Activated T-helper 1 cell treated with anti-CD3 and anti-CD28 coated beads, Interleukin-2, amount 50 U/mL, for 16 hours (primary cell): ENCODE data around the gene P2RX1.

ENCODE experiments used
- DNase-seq, 2 donors: peaks; one replicate each; pipeline ENCODE4 v3.0.0-alpha.2; 2020; ENCODE audit warnings: low read depth in 1 of 2, low spot score in 1 of 2

P2RX1 gene

DNA sequence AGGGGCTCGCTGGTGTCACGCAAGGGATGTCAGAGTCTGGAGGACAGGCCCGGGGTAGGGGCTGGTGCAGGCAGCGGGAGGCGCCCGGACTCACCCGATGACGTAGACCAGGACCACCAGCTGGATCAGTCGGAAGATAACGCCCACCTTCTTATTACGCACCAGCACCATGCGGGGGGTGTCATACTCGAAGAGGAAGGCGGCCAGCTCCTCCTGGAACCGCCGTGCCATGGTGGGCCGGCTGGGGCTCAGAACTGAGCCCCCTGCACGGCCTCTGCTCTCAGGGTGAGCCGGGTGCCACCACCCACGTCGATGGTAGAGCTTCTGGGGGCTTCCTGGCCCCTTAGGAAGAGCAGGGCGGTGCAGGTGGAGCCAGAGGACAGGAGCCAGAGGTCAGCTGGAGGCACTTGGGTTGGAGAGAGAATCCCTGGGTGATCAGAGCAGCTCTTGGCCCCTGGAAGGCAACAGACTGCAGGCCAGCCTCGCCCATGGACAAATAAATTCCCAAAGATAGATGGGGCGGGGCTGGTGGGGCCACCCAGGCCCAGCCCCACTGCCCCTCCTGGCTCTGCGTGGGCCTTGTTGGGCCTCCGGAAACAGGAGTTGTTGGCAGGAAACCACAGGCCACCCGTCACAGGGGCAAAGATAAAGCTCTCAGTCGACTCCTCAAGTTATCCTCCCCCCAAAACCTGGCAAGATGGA lies at the start of gene P2RX1:
P2RX1 (minus strand) TSS at position 471 of the 702 bp plus-strand sequence; CDS start at position 231, 240 bp downstream.
- DNase-seq = no peak

DNA sequence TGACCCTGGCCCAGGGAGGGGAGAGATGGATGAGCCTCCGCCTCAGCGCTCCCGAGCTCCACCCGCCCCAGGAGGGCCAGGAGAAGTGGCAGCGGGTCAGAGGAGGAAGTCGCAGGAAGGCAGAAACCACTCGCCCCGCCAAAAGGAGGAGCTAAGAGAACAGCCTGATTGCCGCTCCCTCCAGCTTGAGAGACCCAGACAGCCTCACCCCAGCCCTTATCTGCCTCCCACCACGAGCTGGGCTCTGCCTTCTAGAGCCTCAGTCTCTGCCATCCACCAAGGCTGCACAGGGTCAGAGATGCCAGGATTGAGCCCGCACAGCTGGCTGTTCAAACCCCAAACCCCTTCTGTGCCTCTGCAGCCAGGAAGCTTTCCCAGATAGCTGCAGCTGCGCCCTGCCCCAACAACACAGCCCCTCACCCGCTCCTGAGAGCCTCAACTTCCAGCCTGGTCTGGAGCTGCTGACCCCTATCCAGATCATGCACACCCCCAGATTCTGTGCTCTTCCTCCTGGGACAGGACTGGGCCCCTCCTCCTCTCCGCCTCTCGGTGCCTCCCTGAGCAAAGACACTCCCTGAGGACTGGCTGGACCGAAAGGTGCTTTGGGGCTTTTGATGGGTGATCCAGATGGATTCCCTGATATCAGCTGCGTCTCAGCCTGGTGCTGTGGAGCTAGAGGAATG lies 49.0 kb upstream of the P2RX1 start:
- peak; percentile 34 to 35 for DNase-seq

DNA sequence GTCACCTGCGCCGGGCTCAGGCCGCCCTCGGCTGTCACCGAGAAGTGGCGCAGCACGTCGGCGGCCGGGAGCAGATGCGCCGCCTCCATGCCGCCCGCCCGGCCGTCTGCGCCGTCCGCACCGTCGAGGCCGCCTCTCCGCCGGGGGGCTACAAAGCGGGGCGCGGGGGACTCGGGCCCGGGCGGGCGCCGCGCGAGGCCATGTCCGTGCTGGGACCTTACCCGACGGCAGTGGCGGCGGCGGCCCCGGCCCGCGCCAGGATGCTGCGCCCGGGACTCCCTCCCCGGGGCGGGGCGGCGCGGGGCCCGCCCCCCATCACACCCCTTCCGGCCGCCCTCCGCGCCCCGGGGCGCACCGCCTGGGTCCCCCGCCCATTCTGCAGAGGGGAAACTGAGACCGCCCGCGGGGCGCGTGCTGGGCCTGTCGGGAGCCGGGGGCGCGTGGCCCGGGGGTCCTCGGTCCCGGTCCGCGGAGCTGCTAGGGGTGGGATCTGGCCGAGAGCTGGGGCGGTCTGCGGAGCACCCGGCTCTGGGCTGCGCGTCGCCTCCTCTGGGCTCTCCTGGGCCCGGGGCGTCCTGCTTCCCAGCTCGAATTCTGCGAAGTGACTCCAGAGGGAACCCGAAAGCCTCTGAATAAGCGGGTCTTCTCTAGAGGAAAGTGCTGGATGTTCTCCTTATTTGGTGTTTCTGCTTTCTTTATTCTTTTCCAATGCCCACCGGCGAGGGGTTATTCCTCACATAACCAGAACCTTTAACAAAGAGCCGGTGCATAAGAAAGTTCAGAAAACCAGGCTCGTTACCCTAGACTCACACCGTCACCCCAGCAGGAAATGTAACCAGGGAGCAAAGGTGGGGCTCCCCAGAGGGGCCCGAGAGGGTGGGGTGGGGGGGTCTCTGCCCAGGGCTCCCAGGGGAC lies 48.2 kb upstream of the P2RX1 start, which contains the start of gene ATP2A3:
ATP2A3 (minus strand) TSS at position 235 of the 915 bp plus-strand sequence; CDS start at position 89, 146 bp downstream.
- DNase-seq = peak; percentile 30 to 68

DNA sequence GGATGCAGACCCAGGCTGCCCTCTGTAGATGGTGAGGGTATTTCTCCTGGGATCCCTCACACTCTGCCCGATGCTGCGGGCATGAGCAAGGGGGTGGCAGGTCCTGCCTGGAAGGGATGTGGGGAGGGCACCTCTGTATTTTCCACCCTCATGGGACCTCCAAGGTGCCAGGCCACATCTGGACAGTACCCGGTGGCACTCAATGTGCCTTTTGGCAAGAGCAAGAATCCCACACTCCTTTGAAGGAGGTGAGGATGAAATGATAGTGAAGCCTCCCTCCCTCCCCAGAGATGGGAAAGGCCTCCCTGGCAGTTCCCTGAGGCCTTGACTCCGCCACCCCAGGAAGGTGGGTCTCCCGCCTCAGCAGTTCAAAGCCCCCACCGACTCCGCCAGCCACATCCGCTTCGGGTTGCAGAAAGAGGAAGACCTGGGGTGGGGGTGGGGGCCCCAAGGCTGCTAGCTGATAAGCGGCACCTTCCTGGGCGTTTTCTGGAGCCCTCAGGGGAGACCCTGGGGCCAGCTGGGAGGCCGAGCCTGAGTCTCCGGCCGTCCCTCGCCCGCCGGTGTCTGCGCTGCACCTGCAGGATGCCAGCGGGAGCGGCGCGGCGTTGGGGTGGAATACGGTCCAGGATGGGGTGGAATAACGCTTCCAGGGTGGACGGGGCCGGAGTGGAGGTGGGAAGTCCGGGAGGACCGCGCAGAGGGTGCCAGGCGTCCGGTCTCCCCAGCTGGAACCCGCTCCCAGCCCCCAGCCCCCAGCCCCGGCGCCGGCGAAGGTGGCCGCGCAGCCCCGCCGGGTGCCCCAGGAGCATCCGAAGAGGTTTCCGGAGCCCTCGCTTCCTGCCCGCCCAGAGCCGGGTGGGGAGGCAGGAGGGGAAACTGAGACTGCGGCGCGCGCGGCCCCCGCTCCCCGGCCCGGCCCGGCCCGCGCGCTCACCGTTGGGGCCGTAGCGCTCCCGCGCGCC lies 47.3 kb upstream of the P2RX1 start:
- peak; percentile 42 to 48 for DNase-seq

DNA sequence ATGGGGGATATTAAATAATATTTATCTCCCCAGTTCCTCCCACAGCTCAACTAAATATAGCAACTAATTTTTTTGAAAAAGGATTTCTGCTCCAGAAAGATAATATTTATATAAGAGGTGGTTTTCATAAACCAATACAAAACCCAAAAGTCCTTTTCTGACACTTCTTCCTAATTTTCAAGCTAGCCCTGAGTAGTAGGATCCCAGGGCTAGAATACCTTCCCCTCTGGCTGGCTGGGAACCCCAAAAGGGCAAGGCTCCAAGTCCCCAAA lies 46.6 kb upstream of the P2RX1 start:
- DNase-seq = no peak

DNA sequence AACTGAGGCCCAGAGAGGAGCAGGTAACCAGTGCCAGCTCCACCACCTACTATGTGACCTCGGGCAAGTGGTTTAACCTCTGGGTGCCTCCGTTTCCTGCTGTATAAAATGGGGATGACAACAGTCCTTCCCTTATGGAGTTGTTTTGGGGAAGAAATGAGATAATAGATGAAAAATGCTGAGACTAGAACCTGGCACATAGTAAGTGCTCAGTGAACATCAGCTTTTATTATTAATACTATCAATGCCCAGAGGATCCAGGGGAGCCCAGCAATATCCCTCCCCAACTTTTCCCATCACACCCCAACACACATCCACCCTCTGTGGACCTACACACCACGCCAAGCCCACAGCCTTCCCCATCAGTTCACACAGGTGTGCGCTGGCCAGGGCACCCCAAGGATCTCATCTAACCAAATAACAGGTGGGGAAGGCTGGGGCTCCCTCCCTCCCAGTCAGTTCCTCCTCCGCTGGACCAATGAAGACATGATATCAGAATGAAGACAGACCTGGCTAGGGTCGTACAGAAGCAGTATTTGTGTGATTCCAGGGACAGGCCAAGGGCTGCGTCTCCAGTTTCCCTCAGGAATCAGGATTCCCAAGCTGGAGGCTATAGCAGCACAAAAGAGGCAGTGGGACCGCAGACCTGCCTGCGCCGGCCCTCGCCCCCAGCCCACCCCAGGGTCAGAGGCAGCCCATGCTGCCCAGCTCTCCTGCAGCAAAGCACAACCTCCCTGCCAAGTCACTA lies 46.1 kb upstream of the P2RX1 start:
- no peak for DNase-seq

DNA sequence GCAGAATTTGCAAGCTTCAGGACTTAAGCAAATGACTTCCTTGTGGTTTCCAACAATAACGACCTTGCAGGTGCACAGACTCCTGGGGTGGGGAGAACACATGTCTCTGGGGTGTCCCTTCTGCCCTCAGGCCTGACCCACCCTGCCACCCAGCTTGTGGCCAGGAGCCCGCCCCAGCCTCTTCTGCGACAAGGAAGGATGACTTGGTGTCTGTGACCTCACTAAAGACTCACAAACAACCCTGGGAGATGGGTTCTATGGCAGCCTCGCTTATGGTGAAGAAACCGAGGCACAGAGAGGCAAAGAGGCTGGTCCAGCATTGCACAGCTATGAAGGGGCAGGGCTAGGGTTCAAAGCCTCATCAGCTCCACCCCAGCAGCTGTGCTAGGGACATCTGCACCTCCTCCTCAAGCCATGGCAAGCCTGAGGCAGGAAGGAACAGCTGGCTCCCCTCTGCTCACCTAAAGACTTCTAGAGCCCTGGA lies 45.3 kb upstream of the P2RX1 start:
- DNase-seq = no peak

DNA sequence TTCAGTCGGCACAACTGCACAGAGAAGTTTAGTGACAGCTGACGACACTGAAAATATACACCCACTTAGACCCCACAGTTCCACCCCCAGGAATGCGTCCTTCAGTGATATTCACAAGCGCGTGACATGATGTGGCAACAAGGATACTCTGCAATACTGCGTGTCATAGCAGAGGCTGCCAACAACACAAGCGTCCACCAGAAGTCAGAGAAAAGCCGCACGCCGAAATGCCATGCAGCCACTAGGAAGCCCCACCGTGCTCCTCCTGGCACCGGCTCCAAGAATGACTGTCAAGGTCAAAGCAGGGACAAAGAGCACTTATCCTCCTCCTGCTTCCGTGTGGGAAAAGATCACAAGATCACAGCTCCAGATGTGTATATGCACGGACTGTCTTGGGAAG lies 44.5 kb upstream of the P2RX1 start:
- no peak for DNase-seq

DNA sequence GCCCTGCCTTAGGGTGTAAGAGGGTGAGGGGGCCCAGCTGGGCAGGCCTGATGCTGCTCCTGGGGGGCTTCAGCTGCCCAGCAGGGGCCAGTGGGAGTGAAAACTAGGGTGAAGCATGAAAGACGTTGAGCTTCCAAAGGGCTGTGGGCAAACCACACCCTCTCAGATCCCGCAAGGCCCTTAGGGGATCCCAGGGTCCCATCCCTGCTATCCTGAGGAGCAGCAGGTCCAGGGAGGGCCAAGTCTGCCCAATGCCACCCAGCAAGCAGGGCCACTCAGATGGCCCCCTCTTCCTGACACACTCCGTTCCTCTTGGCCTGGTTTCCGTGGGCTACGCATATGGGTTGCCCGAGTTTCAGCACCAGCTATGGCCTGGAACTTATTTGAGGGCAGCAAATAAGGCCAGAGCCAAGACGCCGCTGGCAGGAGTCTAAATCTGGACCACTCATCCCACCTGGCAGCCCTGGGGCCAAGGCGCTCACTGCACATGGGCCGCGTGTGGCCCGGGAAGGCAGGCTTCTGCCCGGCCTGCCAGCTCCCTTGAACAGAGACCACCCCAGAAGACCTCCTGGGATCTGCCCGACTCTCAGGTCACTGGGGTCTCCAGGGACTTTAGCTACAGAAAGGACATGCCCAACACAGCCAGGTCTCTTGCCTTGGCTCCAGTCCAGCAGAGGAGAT lies 43.8 kb upstream of the P2RX1 start:
- no peak for DNase-seq

DNA sequence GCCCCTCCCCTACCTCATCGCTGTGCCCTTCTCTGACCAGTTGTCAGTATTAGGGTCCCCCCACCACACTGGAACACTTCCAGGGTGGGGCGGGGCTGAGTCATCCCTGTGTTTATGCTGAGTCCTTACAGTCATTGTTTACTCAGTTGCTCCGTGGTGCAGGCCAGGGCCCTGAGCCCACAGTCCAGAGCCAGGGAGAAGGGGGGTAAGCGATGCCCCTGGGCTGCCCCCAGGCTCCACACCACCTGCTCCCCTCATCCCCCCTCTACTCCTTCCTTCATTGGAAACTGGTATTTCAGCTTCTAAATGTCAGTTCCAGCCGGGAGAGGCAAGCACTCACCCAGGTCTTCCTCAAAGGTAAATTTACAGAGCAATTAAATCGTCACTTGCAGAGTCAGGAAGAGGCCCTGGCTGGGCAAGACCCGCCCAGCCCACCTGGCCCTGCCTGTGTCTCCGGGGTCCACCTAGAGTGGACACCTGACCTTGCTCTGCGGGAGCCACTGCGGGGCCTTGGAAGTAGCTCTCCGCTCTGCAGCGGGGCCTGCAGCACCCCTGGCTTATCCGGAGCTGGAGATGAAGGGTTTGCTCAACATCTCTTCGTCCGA lies 43.1 kb upstream of the P2RX1 start:
- no peak for DNase-seq

DNA sequence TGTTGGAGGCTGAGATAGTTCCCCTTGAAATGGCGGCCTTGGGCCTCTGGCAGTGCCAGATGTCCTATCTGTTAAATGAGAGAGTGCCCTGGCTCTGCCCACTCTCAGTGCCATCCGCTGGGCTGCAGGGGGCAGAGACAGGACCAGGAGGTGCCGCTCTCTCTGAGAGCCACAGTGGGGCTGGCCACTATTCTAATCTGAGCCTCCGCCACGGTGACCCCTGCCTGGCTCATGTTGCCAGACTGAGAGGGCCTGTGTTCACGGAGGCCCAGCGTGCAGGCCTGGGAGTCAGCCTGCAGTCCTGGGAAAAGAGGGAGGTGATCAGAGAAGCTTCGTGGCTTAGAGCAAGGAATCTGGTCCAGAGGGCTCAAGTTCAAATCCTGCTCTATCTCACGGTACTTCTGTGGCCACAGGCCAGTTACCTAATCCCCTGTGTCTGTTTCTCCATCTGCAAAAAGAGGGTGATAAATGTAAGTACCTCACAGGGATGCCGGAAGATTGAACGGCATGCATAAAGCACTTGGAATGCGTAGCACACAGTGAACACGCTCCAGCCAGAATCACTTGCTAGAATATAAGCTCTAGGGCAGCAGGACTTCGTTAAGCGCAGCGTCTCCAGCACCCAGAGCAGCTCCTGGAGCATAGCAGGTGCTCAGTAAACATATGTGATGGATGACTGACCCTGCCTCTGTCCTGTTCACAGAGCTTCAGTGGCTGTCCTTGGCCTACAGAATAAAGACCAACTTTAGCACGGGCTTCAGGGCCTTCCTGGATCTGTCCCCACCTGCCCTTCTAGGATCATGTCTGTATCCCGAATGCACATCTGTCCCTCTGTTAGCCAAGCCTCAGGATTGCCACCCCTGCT lies 41.7 kb upstream of the P2RX1 start:
- no peak for DNase-seq

DNA sequence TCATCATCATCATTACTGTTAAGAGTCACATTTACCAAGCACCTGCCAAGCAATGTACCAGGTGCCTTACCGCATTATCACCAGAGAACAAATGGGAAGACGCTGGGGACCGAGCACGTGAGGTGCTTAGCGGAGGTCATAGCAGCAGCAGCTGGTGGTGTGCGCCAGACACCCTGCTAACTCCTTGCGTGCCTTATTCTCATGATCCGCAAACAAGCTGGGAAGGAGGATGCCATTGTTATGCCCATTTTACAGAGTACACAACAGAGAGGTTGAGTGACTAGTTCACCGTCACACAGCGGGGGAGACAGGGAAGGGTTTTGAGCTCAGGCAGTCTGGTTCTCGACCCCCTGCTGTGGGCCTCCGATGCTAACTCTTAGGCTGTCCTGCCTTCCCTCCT lies 40.7 kb upstream of the P2RX1 start:
- no peak for DNase-seq

DNA sequence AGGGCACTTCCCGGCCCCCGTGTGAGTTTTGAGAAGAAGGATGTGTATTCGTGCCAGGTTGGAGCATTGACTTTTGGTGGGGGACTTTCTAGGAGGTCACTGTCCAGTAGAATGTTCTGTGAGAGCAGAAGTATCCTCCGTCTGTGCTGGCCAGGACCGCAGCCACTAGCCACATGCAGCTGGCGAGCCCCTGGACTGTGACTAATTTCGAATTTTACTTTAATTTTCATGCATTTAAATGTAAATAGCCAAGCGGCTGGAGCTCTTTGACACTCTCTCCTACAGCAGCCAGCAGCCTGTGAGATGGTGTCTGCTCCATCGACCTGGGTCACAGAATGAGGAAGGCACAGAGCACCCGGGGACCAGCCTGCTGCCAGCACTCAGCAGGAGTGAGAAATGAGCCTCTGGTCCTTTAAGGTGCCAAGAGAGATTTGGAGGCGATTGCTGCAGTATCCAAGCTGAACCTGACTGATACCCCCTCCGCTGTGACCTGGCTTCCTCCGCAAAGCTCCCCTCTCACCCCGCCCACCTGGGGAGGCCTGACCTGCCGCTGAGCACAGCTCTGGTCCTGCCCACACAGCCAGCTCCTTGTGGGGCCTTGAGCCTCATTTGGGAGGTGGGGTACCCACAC lies 40.2 kb upstream of the P2RX1 start:
- no peak for DNase-seq

DNA sequence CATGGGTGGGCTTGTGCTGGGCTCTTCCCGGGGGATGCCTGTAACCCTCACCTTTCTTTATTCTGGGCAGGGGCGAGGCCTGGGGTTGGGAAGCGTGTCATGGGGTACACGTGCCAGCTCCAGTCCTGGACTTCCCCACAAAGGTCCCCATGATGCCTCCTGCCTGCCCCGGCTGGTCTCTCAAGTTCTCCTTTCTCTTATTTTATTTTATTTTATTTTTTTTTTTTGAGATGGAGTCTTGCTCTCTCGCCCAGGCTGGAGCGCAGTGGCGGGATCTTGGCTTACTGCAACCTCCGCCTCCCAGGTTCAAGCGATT lies 39.4 kb upstream of the P2RX1 start:
- no peak for DNase-seq

DNA sequence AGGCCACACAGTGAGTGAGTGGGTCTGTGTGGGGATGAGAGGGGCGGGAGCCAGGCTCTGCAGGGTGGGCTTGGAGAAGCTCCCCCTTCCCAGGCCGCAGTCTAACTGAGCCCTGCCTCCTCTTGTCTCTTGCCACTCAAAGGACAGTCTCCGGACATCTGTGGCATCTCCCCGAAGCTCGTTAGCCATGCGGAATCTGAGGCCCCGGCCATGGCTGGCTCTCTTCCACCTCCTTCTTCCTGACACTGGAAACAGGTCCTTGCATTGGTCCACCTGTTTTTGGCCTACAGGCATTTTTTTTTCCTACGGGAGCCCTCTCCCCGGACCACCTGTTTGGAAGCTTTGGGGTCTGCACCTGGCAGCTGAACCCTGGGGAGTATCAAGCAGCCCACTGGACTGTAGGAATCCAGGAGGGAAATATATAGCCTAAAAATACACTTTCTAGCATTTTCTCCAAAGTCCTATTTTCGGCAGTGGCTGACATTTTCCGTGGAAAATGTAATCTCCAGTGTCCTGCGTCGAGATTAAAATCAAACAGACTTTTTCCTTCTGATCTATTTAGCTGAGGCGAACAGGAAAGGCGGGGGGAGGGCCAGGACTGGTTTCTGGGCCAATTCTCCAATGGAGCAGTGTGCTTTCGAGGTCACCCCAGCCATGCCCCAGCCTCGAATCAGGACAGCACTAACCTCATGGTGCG lies 38.9 kb upstream of the P2RX1 start:
- no peak for DNase-seq

DNA sequence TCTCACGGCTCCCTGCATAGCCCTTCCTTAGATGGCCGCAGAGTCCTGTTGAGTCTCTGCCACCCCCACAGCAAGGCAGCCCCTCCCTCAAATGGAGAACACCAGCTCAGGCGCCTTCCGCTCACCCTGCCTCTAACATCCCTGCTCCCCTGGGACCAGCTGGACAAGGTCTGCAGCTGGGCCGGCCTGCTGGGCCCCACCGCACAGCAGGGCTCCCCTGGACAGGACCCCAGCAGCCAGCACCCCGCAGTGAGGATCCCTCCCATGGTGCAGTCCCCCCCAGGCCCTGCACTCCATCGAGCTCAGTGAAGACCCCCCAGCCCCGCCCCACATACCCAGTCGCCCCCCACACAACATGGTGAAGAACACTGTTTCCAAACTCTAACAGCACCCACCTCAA lies 37.8 kb upstream of the P2RX1 start:
- no peak for DNase-seq

DNA sequence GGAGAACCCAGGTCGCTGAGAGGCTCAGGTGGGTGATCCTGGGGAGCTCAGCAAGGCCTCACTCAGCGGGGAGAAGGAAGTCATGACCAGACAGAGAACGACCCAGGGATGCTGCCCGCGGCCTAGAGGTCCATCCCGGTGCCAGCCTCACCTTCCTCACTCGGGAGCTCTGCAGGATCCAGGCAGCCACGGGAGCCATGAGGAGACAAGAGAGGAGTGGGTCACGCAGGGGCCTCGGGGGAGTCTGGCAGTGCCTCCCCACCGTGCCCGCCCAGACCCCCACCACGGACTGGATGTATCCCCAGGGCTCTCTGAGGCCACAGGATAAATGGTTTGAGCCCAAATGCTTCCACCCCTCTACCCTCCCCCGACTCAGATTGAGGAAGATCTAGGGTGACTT lies 37.3 kb upstream of the P2RX1 start:
- no peak for DNase-seq
